IMR-90 (cell line): ENCODE data around the gene XRCC3.

ENCODE experiments used
- BHLHE40 ChIP-seq: fragments of 150-350 bp; IDR thresholded peaks from 2 replicates; pipeline ENCODE4 v1.6.1; 2016; ENCODE audit warnings: mild to moderate bottlenecking, low read depth, low read length
- CEBPB ChIP-seq: IDR thresholded peaks from 2 replicates; pipeline ENCODE4 v1.6.1; 2012; ENCODE audit warnings: low read depth, low read length, improper control_type of control experiment
- CHD1 ChIP-seq: IDR thresholded peaks from 2 replicates; pipeline ENCODE4 v1.6.1; 2012; ENCODE audit warnings: low read depth, low read length, improper control_type of control experiment
- CTCF ChIP-seq: conservative IDR thresholded peaks from 2 replicates; pipeline ENCODE4 v1.5.1; 2012; ENCODE audit warnings: mild to moderate bottlenecking, low read depth, low read length, improper control_type of control experiment
- MAFK ChIP-seq: IDR thresholded peaks from 2 replicates; pipeline ENCODE4 v1.6.1; 2012; ENCODE audit warnings: low read depth, low read length, improper control_type of control experiment
- MAZ ChIP-seq: IDR thresholded peaks from 2 replicates; pipeline ENCODE4 v1.6.1; 2012; ENCODE audit warnings: low read depth, mild to moderate bottlenecking, low read length, improper control_type of control experiment, moderate library complexity, borderline replicate concordance
- MXI1 ChIP-seq: IDR thresholded peaks from 2 replicates; pipeline ENCODE4 v1.6.1; 2012; ENCODE audit warnings: low read depth, mild to moderate bottlenecking, low read length, moderate library complexity, borderline replicate concordance
- NFE2L2 ChIP-seq: fragments of 150-350 bp; IDR thresholded peaks from 2 replicates; pipeline ENCODE4 v1.6.1; 2016; ENCODE audit warnings: low read depth, mild to moderate bottlenecking, low read length
- POLR2A ChIP-seq: IDR thresholded peaks from 2 replicates; pipeline ENCODE4 v1.6.1; 2012; ENCODE audit warnings: mild to moderate bottlenecking, low read depth, low read length
- RAD21 ChIP-seq: IDR thresholded peaks from 2 replicates; pipeline ENCODE4 v1.6.1; 2012; ENCODE audit warnings: low read length, improper control_type of control experiment
- RCOR1 ChIP-seq: IDR thresholded peaks from 2 replicates; pipeline ENCODE4 v1.6.1; 2012; ENCODE audit warnings: mild to moderate bottlenecking, low read length, improper control_type of control experiment; ENCODE audit not compliant: insufficient replicate concordance
- RFX5 ChIP-seq: IDR thresholded peaks from 2 replicates; pipeline ENCODE4 v1.8.0; 2012; ENCODE audit warnings: low read depth, mild to moderate bottlenecking, low read length, moderate library complexity
- SMC3 ChIP-seq: fragments of 150-350 bp; IDR thresholded peaks from 2 replicates; pipeline ENCODE4 v1.6.1; 2016; ENCODE audit warnings: low read depth, mild to moderate bottlenecking, antibody characterized with exemption, low read length, moderate library complexity
- USF2 ChIP-seq: fragments of 150-350 bp; IDR thresholded peaks from 2 replicates; pipeline ENCODE4 v1.6.1; 2017; ENCODE audit warnings: mild to moderate bottlenecking, antibody characterized with exemption, low read length, low read depth

GRCh38 chr14:103696466-103697071 lies 18.7 kb downstream of the XRCC3 start:
- no peak for TF ChIP-seq RFX5
- TF ChIP-seq SMC3 = 0 out of 2 replicates have a peak, but pooled peaks have one; percentile 13
- no peak for TF ChIP-seq CTCF
- no peak for TF ChIP-seq CEBPB
- TF ChIP-seq USF2 = no peak
- TF ChIP-seq MXI1 = no peak; the same call in 1 of the 2 replicates
- no peak for TF ChIP-seq POLR2A
- TF ChIP-seq RAD21 = no peak
- TF ChIP-seq NFE2L2 = no peak
- 0 out of 2 replicates have a peak, but pooled peaks have one; percentile 17 for TF ChIP-seq BHLHE40
- TF ChIP-seq RCOR1 = no peak
- no peak for TF ChIP-seq MAZ
- no peak for TF ChIP-seq MAFK
- TF ChIP-seq CHD1 = no peak
